Epithelial cell of esophagus (primary cell): ENCODE results near the gene MAP3K19.

Source experiments
- DNase-seq: peaks from one replicate; pipeline ENCODE4 v3.0.0; 2010; ENCODE audit warnings: low read depth
- H3K4me3 ChIP-seq: 2 replicates; pipeline ENCODE4 v1.5.1; 2011; ENCODE audit warnings: mild to moderate bottlenecking, low read length, control low read depth
- TF ChIP-seq, protein P1 (sequence below): IDR thresholded peaks from 2 replicates; pipeline ENCODE4 v1.5.1; 2011; ENCODE audit warnings: low read depth, mild to moderate bottlenecking, low read length, control low read depth, inconsistent platforms; ENCODE audit not compliant: insufficient read depth; ENCODE audit errors: missing control alignments

Gene MAP3K19

DNA sequence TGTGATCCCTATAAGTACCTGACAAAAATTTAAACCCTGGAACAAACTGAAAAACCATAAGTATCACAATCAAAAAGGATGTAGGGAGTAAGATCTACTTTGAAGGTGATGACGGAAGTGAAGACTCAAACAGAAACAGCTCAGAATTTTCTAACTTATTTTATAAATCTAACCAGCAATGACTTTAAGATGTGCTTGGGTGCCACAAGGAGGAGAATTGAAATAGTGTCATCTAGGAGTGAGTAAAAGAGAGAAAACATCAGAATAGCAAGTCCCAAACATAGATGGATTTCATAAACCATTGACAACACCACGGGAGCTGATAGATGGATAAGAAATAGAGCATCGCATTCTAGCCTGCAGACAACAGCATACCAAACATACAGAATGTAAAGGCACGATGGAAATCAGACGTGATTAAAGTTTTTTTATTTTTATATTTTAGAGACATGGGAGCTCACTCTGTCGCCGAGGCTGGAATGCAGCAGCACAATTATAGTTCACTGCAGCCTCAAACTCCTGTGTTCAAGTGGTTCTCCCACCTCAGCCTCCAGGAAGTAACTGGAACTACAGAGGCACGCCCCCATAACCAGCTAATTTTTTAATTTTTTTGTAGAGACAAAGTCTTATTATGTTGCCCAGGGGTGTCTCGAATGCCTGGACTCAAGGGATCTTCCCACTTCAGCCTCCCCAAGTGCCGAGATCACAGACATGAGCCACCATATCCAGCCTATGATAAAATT, 36.9 kb downstream of the MAP3K19 start:
- TF ChIP-seq, protein P1, sequence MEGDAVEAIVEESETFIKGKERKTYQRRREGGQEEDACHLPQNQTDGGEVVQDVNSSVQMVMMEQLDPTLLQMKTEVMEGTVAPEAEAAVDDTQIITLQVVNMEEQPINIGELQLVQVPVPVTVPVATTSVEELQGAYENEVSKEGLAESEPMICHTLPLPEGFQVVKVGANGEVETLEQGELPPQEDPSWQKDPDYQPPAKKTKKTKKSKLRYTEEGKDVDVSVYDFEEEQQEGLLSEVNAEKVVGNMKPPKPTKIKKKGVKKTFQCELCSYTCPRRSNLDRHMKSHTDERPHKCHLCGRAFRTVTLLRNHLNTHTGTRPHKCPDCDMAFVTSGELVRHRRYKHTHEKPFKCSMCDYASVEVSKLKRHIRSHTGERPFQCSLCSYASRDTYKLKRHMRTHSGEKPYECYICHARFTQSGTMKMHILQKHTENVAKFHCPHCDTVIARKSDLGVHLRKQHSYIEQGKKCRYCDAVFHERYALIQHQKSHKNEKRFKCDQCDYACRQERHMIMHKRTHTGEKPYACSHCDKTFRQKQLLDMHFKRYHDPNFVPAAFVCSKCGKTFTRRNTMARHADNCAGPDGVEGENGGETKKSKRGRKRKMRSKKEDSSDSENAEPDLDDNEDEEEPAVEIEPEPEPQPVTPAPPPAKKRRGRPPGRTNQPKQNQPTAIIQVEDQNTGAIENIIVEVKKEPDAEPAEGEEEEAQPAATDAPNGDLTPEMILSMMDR: no peak
- no peak overlapping the region for H3K4me3 ChIP-seq
- no peak for DNase-seq

GRCh38 chr2:135009339-135009738, 37.9 kb downstream of the MAP3K19 start:
- H3K4me3 ChIP-seq: no peak overlapping the region
- no peak for DNase-seq
- TF ChIP-seq, protein P1: no peak

DNA sequence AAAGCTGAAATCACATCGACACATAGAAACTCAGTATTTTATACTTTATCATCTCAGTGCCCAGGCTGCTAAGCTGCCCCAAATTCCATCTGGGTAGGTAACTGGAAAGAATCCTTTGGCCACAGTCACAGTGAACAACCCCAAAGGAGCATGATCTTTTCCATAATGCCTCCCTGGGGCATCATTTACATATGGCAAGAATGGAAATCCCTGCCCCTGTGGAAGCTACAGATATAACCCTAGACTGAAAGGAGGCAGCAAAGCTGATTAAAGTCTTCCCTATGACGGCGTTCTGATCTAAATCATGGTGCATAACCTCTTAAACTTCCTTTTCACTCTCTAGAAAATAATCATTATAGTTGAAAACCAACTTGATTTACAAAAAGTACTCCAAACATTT, 41.5 kb downstream of the MAP3K19 start:
- TF ChIP-seq, protein P1: no peak
- no peak overlapping the region for H3K4me3 ChIP-seq
- no peak for DNase-seq

DNA sequence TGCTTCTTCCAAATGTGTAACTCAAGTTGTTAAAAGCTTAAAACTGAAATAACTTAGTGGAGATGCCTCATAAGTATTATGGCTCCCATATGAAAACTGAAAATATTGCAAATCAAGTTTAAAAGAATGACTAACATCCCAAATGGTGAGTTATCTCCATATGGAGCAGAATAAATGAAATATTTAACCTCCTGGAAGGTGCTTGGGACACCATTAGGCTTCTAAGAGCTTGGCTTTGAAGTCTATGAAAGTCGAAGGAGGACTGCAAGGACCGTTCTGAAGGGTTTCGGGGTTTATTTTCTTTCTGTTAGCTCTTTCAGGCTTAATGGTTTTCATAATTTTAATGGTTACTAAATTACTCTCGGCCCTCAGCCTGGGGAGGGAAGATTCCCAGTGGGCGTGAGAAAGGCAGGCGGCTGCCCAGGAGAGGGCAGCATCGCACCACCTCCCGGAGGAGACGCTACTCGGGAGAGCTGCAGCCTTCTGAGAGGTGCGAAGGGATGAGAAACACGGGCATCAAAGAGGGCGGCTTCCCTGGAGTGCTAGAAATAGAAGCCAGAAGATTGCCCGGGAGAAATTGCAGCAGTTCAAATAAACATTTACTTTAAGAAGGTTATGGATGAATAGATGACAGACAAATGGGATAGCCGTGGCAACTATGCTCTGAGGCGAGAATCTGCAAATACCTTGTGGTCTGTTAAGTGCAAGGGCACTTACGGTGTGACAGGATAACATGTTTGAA, 43.1 kb downstream of the MAP3K19 start:
- no peak overlapping the region for H3K4me3 ChIP-seq
- DNase-seq: peak; percentile 76
- TF ChIP-seq, protein P1: peak; percentile 96

DNA sequence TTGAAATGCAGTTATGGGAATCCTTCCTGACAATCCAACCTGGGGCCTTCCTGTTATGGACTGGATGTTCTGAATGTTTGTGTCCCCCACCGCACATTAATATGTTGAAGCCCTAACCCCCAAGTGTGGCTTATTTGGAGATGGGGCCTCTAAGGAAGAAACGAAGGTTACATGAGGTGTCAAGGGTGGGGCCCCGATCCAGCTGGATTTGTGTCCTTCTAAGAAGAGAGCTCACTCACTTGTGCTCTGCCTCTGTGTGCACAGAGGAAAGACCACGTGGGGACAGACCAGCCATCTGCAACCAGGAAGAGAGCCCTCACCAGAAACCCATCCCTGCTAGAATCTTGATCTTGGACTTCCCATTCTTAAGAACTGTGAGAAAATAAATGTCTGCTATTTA, 44.4 kb downstream of the MAP3K19 start:
- TF ChIP-seq, protein P1: no peak
- H3K4me3 ChIP-seq: no peak overlapping the region
- DNase-seq: no peak

- TF ChIP-seq, protein P1: no peak
- no peak overlapping the region for H3K4me3 ChIP-seq
These were observed 47.7 kb downstream of the MAP3K19 start for GRCh38 chr2:134999521-134999920.

DNA sequence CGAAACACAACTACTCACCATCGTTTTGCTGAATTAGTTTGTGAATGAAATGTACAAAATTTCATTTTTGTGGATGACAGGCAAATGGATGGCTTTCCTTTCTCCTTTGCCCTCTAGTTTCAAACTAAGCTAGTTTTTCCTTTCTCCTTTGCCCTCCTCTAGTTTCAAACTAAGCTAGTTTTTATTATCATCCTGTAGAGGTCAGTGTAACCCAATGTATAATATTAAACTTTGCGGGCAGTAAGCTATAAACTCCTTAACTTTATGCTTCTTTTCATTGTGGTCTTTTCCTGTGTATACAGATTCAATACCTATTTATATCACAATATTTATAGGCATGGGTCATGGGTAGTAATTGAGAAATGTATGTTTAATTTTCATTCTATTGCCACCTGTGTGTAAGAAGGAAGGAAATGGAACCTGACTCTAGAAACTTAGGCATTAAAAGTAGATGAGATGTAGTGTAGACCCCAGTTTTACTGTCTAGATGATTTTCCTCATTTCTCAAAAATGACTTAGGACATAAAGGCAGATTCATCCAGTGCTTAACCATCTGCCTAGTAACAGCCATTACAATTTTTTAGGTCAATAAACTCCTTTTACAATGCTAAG, 58.1 kb downstream of the MAP3K19 start:
- TF ChIP-seq, protein P1: peak; percentile 29
- DNase-seq: peak; percentile 49
- no peak overlapping the region for H3K4me3 ChIP-seq

More at GRCh38 chr2:134999521-134999920, 47.7 kb downstream of the MAP3K19 start:
- no peak for DNase-seq
